IMR-90 (cell line): Measurements from ENCODE around the gene UNC13B. TPM values are rescaled to one million over a fixed set of nuclear protein-coding genes. Genes with fewer than 3 reads are reported as not detected.

Experiments used
- ATAC-seq: fragments of 200-7000 bp; cut with Tn5 transposase; 2 replicates; pipeline ENCODE4 v1.9.1; 2020; ENCODE audit warnings: low read depth, mild to moderate bottlenecking, moderate library complexity
- BruUV-seq: library from RNA; stranded (reverse); fragments of 400-500 nt; replicated peaks from 2 replicates; lab custom pipeline; 2021; lab: Mats Ljungman, UMichigan
- CTCF ChIA-PET: fragments of 300-600 bp; formaldehyde crosslinking; extraction: SDS; loops from one replicate; lab custom pipeline; 2021; ENCODE audit warnings: antibody characterized with exemption; lab: Yijun Ruan, JAX
- POLR2A ChIA-PET: fragments of 300-600 bp; sonication (Branson Sonifier 250); formaldehyde crosslinking; loops from one replicate; lab custom pipeline; 2022; ENCODE audit warnings: antibody characterized with exemption; ENCODE audit not compliant: unreplicated experiment; lab: Charles Lee
- DNase-seq: peaks from one replicate; pipeline ENCODE4 v3.0.0; 2013
- H2AFZ ChIP-seq: replicated peaks from 2 replicates; pipeline ENCODE3; 2013; ENCODE audit warnings: low read length, mild to moderate bottlenecking; ENCODE audit not compliant: poor library complexity
- H2AK5ac ChIP-seq: 2 replicates; pipeline ENCODE4 v1.6.1; 2013; ENCODE audit warnings: low read depth, low read length, inconsistent platforms
- H2AK9ac ChIP-seq: replicated peaks from 2 replicates; pipeline ENCODE3; 2013; ENCODE audit warnings: mild to moderate bottlenecking, low read depth, low read length, moderate library complexity; ENCODE audit not compliant: poor library complexity
- H2BK120ac ChIP-seq: 2 replicates; pipeline ENCODE4 v1.6.1; 2013; ENCODE audit warnings: low read depth, low read length, inconsistent platforms
- H2BK15ac ChIP-seq: 3 replicates; pipeline ENCODE4 v1.6.1; 2013; ENCODE audit warnings: low read depth, low read length, inconsistent platforms
- H2BK20ac ChIP-seq: 2 replicates; pipeline ENCODE4 v1.6.1; 2013; ENCODE audit warnings: low read depth, mild to moderate bottlenecking, inconsistent platforms, low read length, moderate library complexity
- H2BK5ac ChIP-seq: 2 replicates; pipeline ENCODE4 v1.6.1; 2013; ENCODE audit warnings: mild to moderate bottlenecking, low read depth, low read length, inconsistent platforms; ENCODE audit not compliant: poor library complexity, severe bottlenecking
- H3K14ac ChIP-seq: replicated peaks from 2 replicates; pipeline ENCODE4 v1.6.1; 2013; ENCODE audit warnings: low read depth, low read length, inconsistent platforms
- H3K18ac ChIP-seq: 2 replicates; pipeline ENCODE4 v1.6.1; 2013; ENCODE audit warnings: low read depth, low read length, control low read depth
- H3K23ac ChIP-seq: 2 replicates; pipeline ENCODE4 v1.6.1; 2013; ENCODE audit warnings: low read depth, low read length, inconsistent platforms
- H3K27ac ChIP-seq: 2 replicates; pipeline ENCODE4 v1.5.1; 2013; ENCODE audit warnings: mild to moderate bottlenecking, control low read depth, low read length; ENCODE audit not compliant: insufficient read depth
- H3K27me3 ChIP-seq: 2 replicates; pipeline ENCODE4 v1.6.1; 2013; ENCODE audit warnings: low read length; ENCODE audit not compliant: control insufficient read depth, insufficient read depth
- H3K36me3 ChIP-seq: 2 replicates; pipeline ENCODE4 v1.6.1; 2013; ENCODE audit warnings: low read length, mixed read lengths; ENCODE audit not compliant: control insufficient read depth, insufficient read depth
- H3K4ac ChIP-seq: 2 replicates; pipeline ENCODE4 v1.6.1; 2013; ENCODE audit warnings: low read depth, low read length, inconsistent platforms
- H3K4me1 ChIP-seq: 2 replicates; pipeline ENCODE4 v1.6.1; 2013; ENCODE audit warnings: low read length, mixed read lengths; ENCODE audit not compliant: control insufficient read depth, insufficient read depth
- H3K4me2 ChIP-seq: 2 replicates; pipeline ENCODE4 v1.6.1; 2013; ENCODE audit warnings: low read depth, mild to moderate bottlenecking, control low read depth, low read length, moderate library complexity
- H3K4me3 ChIP-seq: 2 replicates; pipeline ENCODE4 v1.5.1; 2013; ENCODE audit warnings: low read depth, mild to moderate bottlenecking, control low read depth, low read length, moderate library complexity; ENCODE audit not compliant: insufficient read depth
- H3K56ac ChIP-seq: 2 replicates; pipeline ENCODE4 v1.6.1; 2013; ENCODE audit warnings: low read length, inconsistent platforms; ENCODE audit not compliant: insufficient read depth; ENCODE audit errors: extremely low read depth
- H3K79me1 ChIP-seq, 2 experiments: 2 replicates each; pipeline ENCODE4 v1.6.1; 2013; ENCODE audit warnings: low read length in 2 of 2, inconsistent platforms in 1 of 2, low read depth in 1 of 2
- H3K9ac ChIP-seq: 2 replicates; pipeline ENCODE4 v1.6.1; 2013; ENCODE audit warnings: low read depth, low read length, control low read depth
- H3K9me1 ChIP-seq: 2 replicates; pipeline ENCODE4 v1.6.1; 2013; ENCODE audit warnings: low read length, inconsistent platforms; ENCODE audit not compliant: insufficient read depth
- H3K9me3 ChIP-seq: 2 replicates; pipeline ENCODE4 v1.6.1; 2013; ENCODE audit warnings: low read length; ENCODE audit not compliant: control insufficient read depth, insufficient read depth
- H4K20me1 ChIP-seq: 2 replicates; pipeline ENCODE4 v1.6.1; 2013; ENCODE audit warnings: low read length, inconsistent platforms; ENCODE audit not compliant: insufficient read depth
- H4K5ac ChIP-seq: 2 replicates; pipeline ENCODE4 v1.6.1; 2013; ENCODE audit warnings: mild to moderate bottlenecking, low read depth, low read length, control low read depth
- H4K8ac ChIP-seq, 2 experiments: 2 replicates each; pipeline ENCODE4 v1.6.1; 2013; ENCODE audit warnings: low read depth in 2 of 2, low read length in 2 of 2, control low read depth in 1 of 2, inconsistent platforms in 1 of 2
- H4K91ac ChIP-seq: 2 replicates; pipeline ENCODE4 v1.6.1; 2013; ENCODE audit warnings: low read depth, low read length, inconsistent platforms; ENCODE audit not compliant: insufficient read depth
- CHD1 ChIP-seq: IDR thresholded peaks from 2 replicates; pipeline ENCODE4 v1.6.1; 2012; ENCODE audit warnings: low read depth, low read length, improper control_type of control experiment
- FOS ChIP-seq: fragments of 150-350 bp; IDR thresholded peaks from 2 replicates; pipeline ENCODE4 v1.6.1; 2016; ENCODE audit warnings: low read depth, low read length
- MAZ ChIP-seq: IDR thresholded peaks from 2 replicates; pipeline ENCODE4 v1.6.1; 2012; ENCODE audit warnings: low read depth, mild to moderate bottlenecking, low read length, improper control_type of control experiment, moderate library complexity, borderline replicate concordance
- NFE2L2 ChIP-seq: fragments of 150-350 bp; IDR thresholded peaks from 2 replicates; pipeline ENCODE4 v1.6.1; 2016; ENCODE audit warnings: low read depth, mild to moderate bottlenecking, low read length
- POLR2A ChIP-seq: IDR thresholded peaks from 2 replicates; pipeline ENCODE4 v1.6.1; 2012; ENCODE audit warnings: mild to moderate bottlenecking, low read depth, low read length
- RAD21 ChIP-seq: IDR thresholded peaks from 2 replicates; pipeline ENCODE4 v1.6.1; 2012; ENCODE audit warnings: low read length, improper control_type of control experiment
- RCOR1 ChIP-seq: IDR thresholded peaks from 2 replicates; pipeline ENCODE4 v1.6.1; 2012; ENCODE audit warnings: mild to moderate bottlenecking, low read length, improper control_type of control experiment; ENCODE audit not compliant: insufficient replicate concordance
- USF2 ChIP-seq: fragments of 150-350 bp; IDR thresholded peaks from 2 replicates; pipeline ENCODE4 v1.6.1; 2017; ENCODE audit warnings: mild to moderate bottlenecking, antibody characterized with exemption, low read length, low read depth
- WGBS, 2 experiments: methylation state at CpG; one replicate each; pipeline versions ENCODE4 v1.1.5 to v1.1.7; 2013; ENCODE audit warnings: missing lambda C conversion rate in 2 of 2; ENCODE audit not compliant: insufficient read length in 1 of 2; ENCODE audit errors: extremely low coverage in 2 of 2; 5-methylcytosine and 5-hydroxymethylcytosine counted together
- dilution Hi-C: fragments of 300-500 bp; cut with HindIII; formaldehyde crosslinking; loops from one replicate; pipeline ENCODE4 v1.14.3; 2018; ENCODE audit warnings: low sequenced_read_pairs; ENCODE audit not compliant: unreplicated experiment
- in situ Hi-C: fragments of 300-500 bp; cut with MboI; formaldehyde crosslinking; loops from 3 replicates; pipeline ENCODE4 v1.14.3; 2019; ENCODE audit warnings: low sequenced_read_pairs, inconsistent platforms, mixed read lengths
- intact Hi-C: fragments of 100-400 bp; cut with micrococcal nuclease; formaldehyde crosslinking; loops from 2 replicates; pipeline ENCODE4 v1.10.0; 2022
- polyA plus RNA-seq, 3 experiments: library from polyadenylated mRNA; depleted of rRNA; stranded (reverse); fragments of >200 nt; gene quantifications; 2 replicates each; pipeline ENCODE4 v1.2.3, GENCODE V29; 2012; ENCODE audit warnings: low replicate concordance in 1 of 3
- total RNA-seq: library from RNA; depleted of rRNA; stranded (reverse); fragments of >200 nt; gene quantifications from 2 replicates; pipeline ENCODE4 v1.2.3, GENCODE V29; 2012

UNC13B gene
- total and polyA plus RNA-seq, 2 of the 4 experiments (the other 2 are of a cell fraction): 7.5 to 14.3 TPM

- H2BK5ac ChIP-seq: peak overlapping the region; percentile 72
- H3K4ac ChIP-seq: peak overlapping the region; percentile 82
- 0 out of 2 replicates have a peak overlapping the region, but pooled peaks have one; percentile 59 for H4K91ac ChIP-seq
- H3K4me1 ChIP-seq: peaks cover 26% of the 10 kb centered on the region
- 0 out of 2 replicates have a peak overlapping the region, but pooled peaks have one; percentile 91 for H3K18ac ChIP-seq
- BruUV-seq: no TSS peak
- H3K27me3 ChIP-seq: no peaks in the 10 kb centered on the region
- peak overlapping the region; percentile 30 for H2BK120ac ChIP-seq
- peak overlapping the region; percentile 54; the same call in 1 of the 2 replicates for H2BK20ac ChIP-seq
- no peak overlapping the region for H2AFZ ChIP-seq
- peak overlapping the region; percentile 21; the same call in 1 of the 2 replicates for H3K23ac ChIP-seq
- peaks cover 0 to 12% of the 10 kb centered on the region in 2 experiments; a peak in 2 of 4 replicates for H3K79me1 ChIP-seq
- dilution Hi-C loops (no loop called here), in situ Hi-C loops (no loop called here), intact Hi-C loops (no loop called here)
- DNase-seq (peak; percentile 35), ATAC-seq (no peak)
- no peak overlapping the region for H2AK9ac ChIP-seq
- 100% methylated on average over 2 of the region's 3 CpGs; no CpG with 5 or more reads in 1 of the 2 experiments for WGBS, 2 experiments
- no peaks in the 10 kb centered on the region for H3K36me3 ChIP-seq
- peak overlapping the region; percentile 29; the same call in 1 of the 2 replicates for H2AK5ac ChIP-seq
- ChIA-PET CTCF (interaction anchor here (0.6 to 1.5 kb wide), 2 partner anchors 18 to 30 kb away, joined by 3 read pairs; no protein-coding TSS in a partner anchor), POLR2A (no interaction called here)
- H3K9me1 ChIP-seq: peaks cover 24% of the 10 kb centered on the region
- TF ChIP-seq USF2 (no peak), RAD21 (no peak), FOS (no peak), MAZ (no peak), NFE2L2 (no peak), RCOR1 (no peak), CHD1 (no peak), POLR2A (no peak)
- peak overlapping the region; percentile 76 for H3K14ac ChIP-seq
- no peaks in the 10 kb centered on the region for H3K9me3 ChIP-seq
- no peak overlapping the region for H3K9ac ChIP-seq
- no peak overlapping the region for H3K56ac ChIP-seq
- H3K4me3 ChIP-seq: no peak overlapping the region
- no peak overlapping the region; the same call in 2 of the 3 replicates for H2BK15ac ChIP-seq
- H3K4me2 ChIP-seq: no peak overlapping the region
- peaks cover 4% of the 10 kb centered on the region; the same call in 1 of the 2 replicates for H4K20me1 ChIP-seq
- no peak overlapping the region for H3K27ac ChIP-seq
- H4K5ac ChIP-seq: peak overlapping the region; percentile 85; the same call in 1 of the 2 replicates
- H4K8ac ChIP-seq: peak overlapping the region in 1 of 2 experiments; percentile 37; a peak in 1 of 4 replicates
Observed at GRCh38 chr9:35349287-35349990, 187.6 kb downstream of the UNC13B start.
